GM12878 (cell line): ENCODE measurements around the gene ACOT6. TPM values are rescaled to one million over a fixed set of nuclear protein-coding genes. Genes with fewer than 3 reads are reported as not detected.

Experiments used
- ATAC-seq: fragments of 200-7000 bp; cut with Tn5 transposase; 3 replicates; pipeline ENCODE4 v1.9.1; 2020; ENCODE audit warnings: mild to moderate bottlenecking, moderate library complexity
- BruUV-seq: library from RNA; stranded (reverse); fragments of 400-500 nt; replicated peaks from 2 replicates; lab custom pipeline; 2021; lab: Mats Ljungman, UMichigan
- CTCF ChIA-PET: fragments of 300-600 bp; sonication (Branson Sonifier 250); formaldehyde crosslinking; extraction: SDS; loops from one replicate; lab custom pipeline; 2021; ENCODE audit warnings: inconsistent platforms; lab: Yijun Ruan, JAX
- POLR2A ChIA-PET: fragments of 350-600 bp; formaldehyde crosslinking; extraction: SDS; loops from one replicate; lab custom pipeline; 2021; ENCODE audit warnings: inconsistent platforms; lab: Charles Lee
- RAD21 ChIA-PET: fragments of 300-600 bp; sonication (Branson Sonifier 250); formaldehyde crosslinking; loops from one replicate; lab custom pipeline; 2023; ENCODE audit warnings: antibody characterized with exemption; ENCODE audit not compliant: unreplicated experiment; lab: Charles Lee
- SMC1A ChIA-PET: fragments of 300-600 bp; sonication (Branson Sonifier 250); formaldehyde crosslinking; loops from one replicate; lab custom pipeline; 2023; ENCODE audit not compliant: unreplicated experiment, uncharacterized antibody; lab: Charles Lee
- DNase-seq: peaks from one replicate; pipeline ENCODE4 v3.0.0-alpha.2; 2011; ENCODE audit warnings: low read depth, low spot score
- FAIRE-seq: peaks from 3 replicates; lab custom pipeline; 2011; peaks lifted over from hg19 to GRCh38; lab: Jason Lieb, UNC
- H2AFZ ChIP-seq: 2 replicates; pipeline ENCODE4 v1.6.0; 2011; ENCODE audit warnings: low read depth, low read length, control low read depth; ENCODE audit not compliant: control insufficient read depth
- H3K27ac ChIP-seq: 2 replicates; pipeline ENCODE4 v1.5.1; 2011; ENCODE audit warnings: control low read depth; ENCODE audit not compliant: control insufficient read depth, insufficient read depth
- H3K27me3 ChIP-seq, 2 experiments: replicated peaks in 1 of 2; 2 replicates each; pipeline versions ENCODE4 v1.6.0 to v1.6.1; 2011; ENCODE audit warnings: low read length in 1 of 2; ENCODE audit not compliant: control insufficient read depth in 2 of 2, insufficient read depth in 2 of 2
- H3K36me3 ChIP-seq, 2 experiments: 2 replicates each; pipeline ENCODE4 v1.5.1; 2011; ENCODE audit warnings: low read length in 1 of 2; ENCODE audit not compliant: control insufficient read depth in 2 of 2, insufficient read depth in 2 of 2
- H3K4me1 ChIP-seq: 2 replicates; pipeline ENCODE4 v1.6.1; 2011; ENCODE audit warnings: mild to moderate bottlenecking, low read length, moderate library complexity, mixed read lengths; ENCODE audit not compliant: control insufficient read depth, insufficient read depth
- H3K4me2 ChIP-seq: 2 replicates; pipeline ENCODE4 v1.6.0; 2011; ENCODE audit warnings: control low read depth; ENCODE audit not compliant: control insufficient read depth, insufficient read depth
- H3K4me3 ChIP-seq: fragments of 200-600 bp; sonication (generic); 2 replicates; pipeline ENCODE4 v1.5.1; 2016
- H3K79me2 ChIP-seq: 2 replicates; pipeline ENCODE4 v1.6.0; 2011; ENCODE audit warnings: low read length; ENCODE audit not compliant: control insufficient read depth, insufficient read depth
- H3K9ac ChIP-seq: 2 replicates; pipeline ENCODE4 v1.8.0; 2011; ENCODE audit warnings: low read length, control low read depth, mixed read lengths; ENCODE audit not compliant: control insufficient read depth, insufficient read depth
- H3K9me3 ChIP-seq: replicated peaks from 3 replicates; pipeline ENCODE4 v1.5.1; 2011; ENCODE audit warnings: mild to moderate bottlenecking, low read length; ENCODE audit not compliant: control insufficient read depth, insufficient read depth
- H4K20me1 ChIP-seq: 2 replicates; pipeline ENCODE4 v1.6.0; 2011; ENCODE audit not compliant: control insufficient read depth, insufficient read depth
- BRCA1 ChIP-seq: IDR thresholded peaks from 2 replicates; pipeline ENCODE4 v1.6.1; 2011; ENCODE audit warnings: low read depth, low read length, improper control_type of control experiment
- EED ChIP-seq: sonication (generic); IDR thresholded peaks from 2 replicates; pipeline ENCODE4 v1.6.1; 2016; ENCODE audit warnings: antibody characterized with exemption, low read depth
- HDAC6 ChIP-seq: fragments of 200-600 bp; sonication (generic); IDR thresholded peaks from one replicate; pipeline ENCODE4 v1.8.0; 2017; ENCODE audit warnings: antibody characterized with exemption; ENCODE audit not compliant: unreplicated experiment
- KDM1A ChIP-seq: fragments of 200-600 bp; sonication (generic); IDR thresholded peaks from 2 replicates; pipeline ENCODE4 v1.6.1; 2016; ENCODE audit warnings: borderline replicate concordance
- MEF2B ChIP-seq: fragments of 450-650 bp; IDR thresholded peaks from 2 replicates; pipeline ENCODE4 v1.6.1; 2018; ENCODE audit warnings: mild to moderate bottlenecking, moderate library complexity; ENCODE audit not compliant: partially characterized antibody, poor library complexity, severe bottlenecking
- REST ChIP-seq: IDR thresholded peaks from 2 replicates; pipeline ENCODE4 v1.6.1; 2012; ENCODE audit warnings: mild to moderate bottlenecking, low read depth, low read length
- SIN3A ChIP-seq: IDR thresholded peaks from 2 replicates; pipeline ENCODE4 v1.6.1; 2012; ENCODE audit warnings: low read depth, low read length, improper control_type of control experiment
- TAF1 ChIP-seq: IDR thresholded peaks from 2 replicates; pipeline ENCODE4 v1.6.1; 2011; ENCODE audit warnings: mild to moderate bottlenecking, low read depth, low read length, borderline replicate concordance
- ZBTB33 ChIP-seq: fragments of 450-650 bp; IDR thresholded peaks from 2 replicates; pipeline ENCODE4 v1.6.1; 2017; ENCODE audit warnings: mild to moderate bottlenecking
- ZNF217 ChIP-seq: fragments of 450-650 bp; IDR thresholded peaks from 2 replicates; pipeline ENCODE4 v1.6.1; 2017; ENCODE audit warnings: antibody characterized with exemption, mild to moderate bottlenecking
- WGBS: methylation state at CpG from one replicate; pipeline ENCODE4 v1.1.6; 2016; ENCODE audit warnings: low lambda C conversion rate; ENCODE audit not compliant: insufficient replicate concordance, insufficient coverage; ENCODE audit errors: missing lambda C conversion rate; 5-methylcytosine and 5-hydroxymethylcytosine counted together
- in situ Hi-C: fragments of 300-500 bp; cut with MboI; formaldehyde crosslinking; loops from 9 replicates; pipeline ENCODE4 v1.14.3; 2018; ENCODE audit warnings: mixed read lengths
- intact Hi-C: fragments of 100-400 bp; cut with micrococcal nuclease; formaldehyde crosslinking; loops from one replicate; pipeline ENCODE4 v1.14.2; 2022; ENCODE audit not compliant: unreplicated experiment
- polyA plus RNA-seq, 11 experiments: library from polyadenylated mRNA; depleted of rRNA in 4 of 11; unstranded in 6 of 11; stranded (reverse) in 5 of 11; fragments of >200 nt; fragmentation: Nextera tagmentation in 4 of 11; fragmentation: Illumina TruSeq in 1 of 11; extraction: Ambion mirVana in 4 of 11; extraction: Trizol in 1 of 11; gene quantifications; 1 replicate in 1 of 11; 2 replicates in 10 of 11; pipeline versions ENCODE4 v1.2.1 to v1.2.3, GENCODE V29; 2011 to 2016; ENCODE audit warnings: inconsistent platforms in 2 of 11, missing spikeins in 2 of 11, low read depth in 1 of 11
- total RNA-seq, 4 experiments: library from RNA; depleted of rRNA in 3 of 4; stranded (reverse); fragments of >200 nt in 3 of 4; fragmentation: Illumina TruSeq in 1 of 4; extraction: Trizol in 1 of 4; gene quantifications; 2 replicates each; pipeline versions ENCODE4 v1.2.1 to v1.2.3, GENCODE V29; 2013 to 2021

ACOT6 gene
- total and polyA plus RNA-seq, 10 of the 15 experiments (the other 5 are each of a cell fraction or from before 2014, with no cell fraction given) = not detected

- BruUV-seq = no TSS peak
- TF ChIP-seq EED (0 out of 2 replicates have a peak, but pooled peaks have one; percentile 9), KDM1A (no peak), SIN3A (0 out of 2 replicates have a peak, but pooled peaks have one; percentile 2)
- ChIA-PET CTCF (interaction anchor here (0.5 to 2.1 kb wide), 7 partner anchors 20 to 105 kb away, joined by 3 to 6 read pairs (median 3); partner anchors contain the start of gene ACOT2), RAD21 (interaction anchor here (1.0 kb wide), 1 partner anchor 42 kb away, joined by 3 read pairs; no protein-coding TSS in a partner anchor), POLR2A (interaction anchor here (1.2 kb wide), 1 partner anchor 43 kb away, joined by 4 read pairs; no protein-coding TSS in a partner anchor), SMC1A (interaction anchor here (0.8 kb wide), 1 partner anchor 100 kb away, joined by 3 read pairs; no protein-coding TSS in a partner anchor)
- no peaks in the 10 kb centered on the region; the same call in 1 of the 2 replicates for H3K4me1 ChIP-seq
- peaks cover 2 to 9% of the 10 kb centered on the region in 2 experiments; a peak in 2 of 4 replicates for H3K27me3 ChIP-seq
- H3K9me3 ChIP-seq = no peaks in the 10 kb centered on the region; the same call in 2 of the 3 replicates
- H3K4me2 ChIP-seq = peak overlapping the region; percentile 98
- H3K9ac ChIP-seq = peak overlapping the region; percentile 40; the same call in 1 of the 2 replicates
- no peaks in the 10 kb centered on the region for H3K36me3 ChIP-seq
- peak overlapping the region; percentile 86 for H2AFZ ChIP-seq
- ATAC-seq = peak; percentile 20
- H3K27ac ChIP-seq = no peak overlapping the region
- intact Hi-C loops (no loop called here), in situ Hi-C loops (no loop called here)
- peak overlapping the region; percentile 58; the same call in 1 of the 2 replicates for H3K4me3 ChIP-seq
- WGBS = 4% methylated on average over 13 of the region's 13 CpGs
- DNase-seq = no peak
- H4K20me1 ChIP-seq = no peaks in the 10 kb centered on the region
- FAIRE-seq = no peak
- no peaks in the 10 kb centered on the region for H3K79me2 ChIP-seq
Observed at GRCh38 chr14:73613046-73613383, 698 bp downstream of the ACOT6 start.

GRCh38 chr14:73613419-73613963 lies 1.2 kb downstream of the ACOT6 start:
- CTCF ChIA-PET = interaction anchor here (0.5 to 2.1 kb wide), 7 partner anchors 17 to 105 kb away, joined by 3 to 6 read pairs (median 3); partner anchors contain the start of gene ACOT2
- Histone ChIP-seq H3K4me2 (peak overlapping the region; percentile 98; the same call in 1 of the 2 replicates), H3K27ac (no peak overlapping the region), H3K4me1 (no peaks in the 10 kb centered on the region; the same call in 1 of the 2 replicates), H3K9ac (no peak overlapping the region), H3K9me3 (no peaks in the 10 kb centered on the region; the same call in 2 of the 3 replicates), H3K4me3 (no peak overlapping the region; the same call in 1 of the 2 replicates), H3K27me3 (peaks cover 2 to 9% of the 10 kb centered on the region in 2 experiments; a peak in 2 of 4 replicates), H3K79me2 (no peaks in the 10 kb centered on the region), H2AFZ (no peak overlapping the region; the same call in 1 of the 2 replicates), H3K36me3 (no peaks in the 10 kb centered on the region), H4K20me1 (no peaks in the 10 kb centered on the region)
- in situ Hi-C loops = no loop called here
- peak; percentile 41 for FAIRE-seq
- no peak for ATAC-seq
- RAD21 ChIA-PET = no interaction called here
- POLR2A ChIA-PET = interaction anchor here (1.2 kb wide), 1 partner anchor 43 kb away, joined by 4 read pairs; no protein-coding TSS in a partner anchor
- WGBS = 76% methylated on average over 3 of the region's 3 CpGs
- no peak for DNase-seq
- SMC1A ChIA-PET = interaction anchor here (0.8 kb wide), 1 partner anchor 100 kb away, joined by 3 read pairs; no protein-coding TSS in a partner anchor
- intact Hi-C loops = no loop called here
- BruUV-seq = no TSS peak
- TF ChIP-seq BRCA1 = no peak
- no peak for TF ChIP-seq TAF1
- no peak for TF ChIP-seq ZNF217
- no peak for TF ChIP-seq ZBTB33
- no peak for TF ChIP-seq HDAC6
- no peak for TF ChIP-seq MEF2B
- no peak for TF ChIP-seq REST
